HepG2 (cell line): ENCODE data around the gene CEBPG. TPM values are rescaled to one million over a fixed set of nuclear protein-coding genes. Genes with fewer than 3 reads are reported as not detected.
A peak's percentile ranks its signal among the peaks of the same experiment; 100 is the strongest.

Source experiments
- CSRNP2 ChIP-seq: sonication (generic); formaldehyde crosslinking; conservative IDR thresholded peaks from 2 replicates; pipeline ENCODE4 v1.8.0; 2022; ENCODE audit warnings: low read depth, missing genetic modification reagents
- FUBP1 ChIP-seq: sonication (generic); formaldehyde crosslinking; IDR thresholded peaks from 2 replicates; pipeline ENCODE4 v1.5.1; 2020; ENCODE audit warnings: missing genetic modification reagents, mild to moderate bottlenecking, borderline replicate concordance
- LBX2 ChIP-seq: sonication (generic); formaldehyde crosslinking; IDR thresholded peaks from 2 replicates; pipeline ENCODE4 v1.5.0; 2020; ENCODE audit warnings: missing genetic modification reagents, mild to moderate bottlenecking, borderline replicate concordance
- POGZ ChIP-seq: sonication (generic); formaldehyde crosslinking; IDR thresholded peaks from 2 replicates; pipeline ENCODE4 v1.4.0; 2020; ENCODE audit warnings: mild to moderate bottlenecking, missing genetic modification reagents
- RBAK ChIP-seq: sonication (generic); formaldehyde crosslinking; IDR thresholded peaks from 2 replicates; pipeline ENCODE4 v1.5.1; 2020; ENCODE audit warnings: mild to moderate bottlenecking, missing genetic modification reagents
- RXRA ChIP-seq: sonication (generic); formaldehyde crosslinking; IDR thresholded peaks from 2 replicates; pipeline ENCODE4 v1.5.1; 2020; ENCODE audit warnings: missing genetic modification reagents
- SETDB1 ChIP-seq: sonication (generic); formaldehyde crosslinking; IDR thresholded peaks from 2 replicates; pipeline ENCODE4 v1.5.1; 2020; ENCODE audit warnings: missing genetic modification reagents, mild to moderate bottlenecking, borderline replicate concordance
- SP2 ChIP-seq: sonication (generic); formaldehyde crosslinking; IDR thresholded peaks from 2 replicates; pipeline ENCODE4 v1.5.1; 2020; ENCODE audit warnings: mild to moderate bottlenecking, missing genetic modification reagents
- THYN1 ChIP-seq: sonication (generic); formaldehyde crosslinking; IDR thresholded peaks from 2 replicates; pipeline ENCODE4 v1.8.1; 2023; ENCODE audit warnings: low read depth, mild to moderate bottlenecking, moderate library complexity, missing genetic modification reagents, borderline replicate concordance
- U2AF1 ChIP-seq: fragments of 200-400 bp; formaldehyde crosslinking; optimal IDR thresholded peaks from 2 replicates; pipeline ENCODE3; 2017; ENCODE audit warnings: mild to moderate bottlenecking, low read depth, low read length
- ZMYM2 ChIP-seq: sonication (generic); formaldehyde crosslinking; IDR thresholded peaks from 2 replicates; pipeline ENCODE4 v1.8.0; 2022; ENCODE audit warnings: mild to moderate bottlenecking, missing genetic modification reagents
- ZNF282 ChIP-seq: fragments of 450-650 bp; IDR thresholded peaks from 2 replicates; pipeline ENCODE4 v1.6.1; 2018; ENCODE audit not compliant: partially characterized antibody
- ZNF331 ChIP-seq: sonication (generic); formaldehyde crosslinking; IDR thresholded peaks from 2 replicates; pipeline ENCODE4 v1.4.0; 2020; ENCODE audit warnings: missing genetic modification reagents
- ZNF772 ChIP-seq: sonication (generic); formaldehyde crosslinking; IDR thresholded peaks from 2 replicates; pipeline ENCODE4 v1.5.0; 2020; ENCODE audit warnings: mild to moderate bottlenecking, missing genetic modification reagents
- polyA plus RNA-seq, 8 experiments: library from polyadenylated mRNA; depleted of rRNA in 3 of 8; stranded (reverse) in 7 of 8; unstranded in 1 of 8; fragments of >200 nt; fragmentation: Illumina TruSeq in 4 of 8; extraction: Trizol in 4 of 8; gene quantifications; 2 replicates each; pipeline versions ENCODE4 v1.2.1 to v1.2.3, GENCODE V29; 2011 to 2016; ENCODE audit warnings: low read depth in 4 of 8, missing spikeins in 1 of 8, mixed read lengths in 1 of 8; ENCODE audit not compliant: insufficient read depth in 1 of 8
- total RNA-seq, 5 experiments: library from RNA; depleted of rRNA; stranded (reverse); fragments of >200 nt; fragmentation: Illumina TruSeq; extraction: Trizol; gene quantifications; 2 replicates each; pipeline ENCODE4 v1.2.3, GENCODE V29; 2016; ENCODE audit warnings: low read depth in 1 of 5
- TF ChIP-seq, protein P1 (sequence below): sonication (generic); formaldehyde crosslinking; IDR thresholded peaks from 2 replicates; pipeline ENCODE4 v1.4.0; 2020; ENCODE audit warnings: missing genetic modification reagents, mild to moderate bottlenecking, borderline replicate concordance
- TF ChIP-seq, protein P2 (sequence below): sonication (generic); formaldehyde crosslinking; IDR thresholded peaks from 2 replicates; pipeline ENCODE4 v1.4.0; 2020; ENCODE audit warnings: missing genetic modification reagents, borderline replicate concordance

The CEBPG gene
- total and polyA plus RNA-seq, 2 of the 13 experiments (the other 11 are each of a cell fraction or from before 2014, with no cell fraction given) = 25.7 to 34.3 TPM

- TF ChIP-seq SETDB1 (CRISPR knock-in tag) = no peak
- no peak for TF ChIP-seq ZNF331
- TF ChIP-seq CSRNP2 (CRISPR knock-in tag) = no peak
- no peak; the same call in 1 of the 2 replicates for TF ChIP-seq RXRA (CRISPR knock-in tag)
- TF ChIP-seq, protein P1, sequence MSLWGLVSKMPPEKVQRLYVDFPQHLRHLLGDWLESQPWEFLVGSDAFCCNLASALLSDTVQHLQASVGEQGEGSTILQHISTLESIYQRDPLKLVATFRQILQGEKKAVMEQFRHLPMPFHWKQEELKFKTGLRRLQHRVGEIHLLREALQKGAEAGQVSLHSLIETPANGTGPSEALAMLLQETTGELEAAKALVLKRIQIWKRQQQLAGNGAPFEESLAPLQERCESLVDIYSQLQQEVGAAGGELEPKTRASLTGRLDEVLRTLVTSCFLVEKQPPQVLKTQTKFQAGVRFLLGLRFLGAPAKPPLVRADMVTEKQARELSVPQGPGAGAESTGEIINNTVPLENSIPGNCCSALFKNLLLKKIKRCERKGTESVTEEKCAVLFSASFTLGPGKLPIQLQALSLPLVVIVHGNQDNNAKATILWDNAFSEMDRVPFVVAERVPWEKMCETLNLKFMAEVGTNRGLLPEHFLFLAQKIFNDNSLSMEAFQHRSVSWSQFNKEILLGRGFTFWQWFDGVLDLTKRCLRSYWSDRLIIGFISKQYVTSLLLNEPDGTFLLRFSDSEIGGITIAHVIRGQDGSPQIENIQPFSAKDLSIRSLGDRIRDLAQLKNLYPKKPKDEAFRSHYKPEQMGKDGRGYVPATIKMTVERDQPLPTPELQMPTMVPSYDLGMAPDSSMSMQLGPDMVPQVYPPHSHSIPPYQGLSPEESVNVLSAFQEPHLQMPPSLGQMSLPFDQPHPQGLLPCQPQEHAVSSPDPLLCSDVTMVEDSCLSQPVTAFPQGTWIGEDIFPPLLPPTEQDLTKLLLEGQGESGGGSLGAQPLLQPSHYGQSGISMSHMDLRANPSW (CRISPR knock-in tag) = no peak
- no peak for TF ChIP-seq ZMYM2 (CRISPR knock-in tag)
- 0 out of 2 replicates have a peak, but pooled peaks have one; percentile 37 for TF ChIP-seq LBX2 (CRISPR knock-in tag)
- no peak for TF ChIP-seq THYN1
- TF ChIP-seq, protein P2, sequence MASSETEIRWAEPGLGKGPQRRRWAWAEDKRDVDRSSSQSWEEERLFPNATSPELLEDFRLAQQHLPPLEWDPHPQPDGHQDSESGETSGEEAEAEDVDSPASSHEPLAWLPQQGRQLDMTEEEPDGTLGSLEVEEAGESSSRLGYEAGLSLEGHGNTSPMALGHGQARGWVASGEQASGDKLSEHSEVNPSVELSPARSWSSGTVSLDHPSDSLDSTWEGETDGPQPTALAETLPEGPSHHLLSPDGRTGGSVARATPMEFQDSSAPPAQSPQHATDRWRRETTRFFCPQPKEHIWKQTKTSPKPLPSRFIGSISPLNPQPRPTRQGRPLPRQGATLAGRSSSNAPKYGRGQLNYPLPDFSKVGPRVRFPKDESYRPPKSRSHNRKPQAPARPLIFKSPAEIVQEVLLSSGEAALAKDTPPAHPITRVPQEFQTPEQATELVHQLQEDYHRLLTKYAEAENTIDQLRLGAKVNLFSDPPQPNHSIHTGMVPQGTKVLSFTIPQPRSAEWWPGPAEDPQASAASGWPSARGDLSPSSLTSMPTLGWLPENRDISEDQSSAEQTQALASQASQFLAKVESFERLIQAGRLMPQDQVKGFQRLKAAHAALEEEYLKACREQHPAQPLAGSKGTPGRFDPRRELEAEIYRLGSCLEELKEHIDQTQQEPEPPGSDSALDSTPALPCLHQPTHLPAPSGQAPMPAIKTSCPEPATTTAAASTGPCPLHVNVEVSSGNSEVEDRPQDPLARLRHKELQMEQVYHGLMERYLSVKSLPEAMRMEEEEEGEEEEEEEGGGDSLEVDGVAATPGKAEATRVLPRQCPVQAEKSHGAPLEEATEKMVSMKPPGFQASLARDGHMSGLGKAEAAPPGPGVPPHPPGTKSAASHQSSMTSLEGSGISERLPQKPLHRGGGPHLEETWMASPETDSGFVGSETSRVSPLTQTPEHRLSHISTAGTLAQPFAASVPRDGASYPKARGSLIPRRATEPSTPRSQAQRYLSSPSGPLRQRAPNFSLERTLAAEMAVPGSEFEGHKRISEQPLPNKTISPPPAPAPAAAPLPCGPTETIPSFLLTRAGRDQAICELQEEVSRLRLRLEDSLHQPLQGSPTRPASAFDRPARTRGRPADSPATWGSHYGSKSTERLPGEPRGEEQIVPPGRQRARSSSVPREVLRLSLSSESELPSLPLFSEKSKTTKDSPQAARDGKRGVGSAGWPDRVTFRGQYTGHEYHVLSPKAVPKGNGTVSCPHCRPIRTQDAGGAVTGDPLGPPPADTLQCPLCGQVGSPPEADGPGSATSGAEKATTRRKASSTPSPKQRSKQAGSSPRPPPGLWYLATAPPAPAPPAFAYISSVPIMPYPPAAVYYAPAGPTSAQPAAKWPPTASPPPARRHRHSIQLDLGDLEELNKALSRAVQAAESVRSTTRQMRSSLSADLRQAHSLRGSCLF (CRISPR knock-in tag) = no peak
- TF ChIP-seq POGZ = no peak; the same call in 1 of the 2 replicates
- no peak; the same call in 1 of the 2 replicates for TF ChIP-seq ZNF772 (CRISPR knock-in tag)
- no peak for TF ChIP-seq ZNF282
- no peak for TF ChIP-seq FUBP1 (CRISPR knock-in tag)
- TF ChIP-seq SP2 (CRISPR knock-in tag) = peak; percentile 94
- no peak for TF ChIP-seq U2AF1
- no peak for TF ChIP-seq RBAK (CRISPR knock-in tag)
Measured at GRCh38 chr19:33373453-33374235, at the start of gene CEBPG (continued).
